Neural cell (in vitro differentiated cells): ENCODE measurements around the gene SBK3. TPM values are rescaled to one million over a fixed set of nuclear protein-coding genes. Genes with fewer than 3 reads are reported as not detected.

Source experiments
- H2AFZ ChIP-seq: fragments of 200-600, 300-800 bp; sonication (generic), shearing (Covaris generic); 2 replicates; pipeline ENCODE4 v1.6.0; 2014; ENCODE audit warnings: low read depth, mild to moderate bottlenecking, antibody characterized with exemption, low read length, moderate library complexity
- H3F3A ChIP-seq: fragments of 200-600 bp; shearing (Covaris generic); 2 replicates; pipeline ENCODE4 v1.6.1; 2016; ENCODE audit warnings: mild to moderate bottlenecking, moderate library complexity, mixed read lengths, antibody characterized with exemption, low read length; ENCODE audit not compliant: insufficient read depth, poor library complexity, severe bottlenecking
- H3K27ac ChIP-seq: fragments of 200-600, 300-800 bp; sonication (generic), shearing (Covaris generic); 2 replicates; pipeline ENCODE4 v1.5.1; 2014; ENCODE audit warnings: mild to moderate bottlenecking, low read length, moderate library complexity
- H3K27me3 ChIP-seq: fragments of 300-800, 200-600 bp; sonication (generic), shearing (Covaris generic); 2 replicates; pipeline ENCODE4 v1.6.0; 2014; ENCODE audit warnings: mild to moderate bottlenecking, low read depth, low read length, moderate library complexity; ENCODE audit not compliant: insufficient read depth
- H3K36me3 ChIP-seq: fragments of 300-800, 200-600 bp; sonication (generic), shearing (Covaris generic); 2 replicates; pipeline ENCODE4 v1.5.1; 2014; ENCODE audit warnings: mild to moderate bottlenecking, antibody characterized with exemption, low read length, moderate library complexity; ENCODE audit not compliant: insufficient read depth
- H3K4me2 ChIP-seq: fragments of 300-800, 200-600 bp; sonication (generic), shearing (Covaris generic); 2 replicates; pipeline ENCODE4 v1.6.0; 2014; ENCODE audit warnings: mild to moderate bottlenecking, low read length
- H3K4me3 ChIP-seq: fragments of 300-800, 200-600 bp; sonication (generic), shearing (Covaris generic); 2 replicates; pipeline ENCODE4 v1.5.1; 2014; ENCODE audit warnings: mild to moderate bottlenecking, low read length, moderate library complexity
- H3K79me2 ChIP-seq: fragments of 200-600 bp; shearing (Covaris generic); replicated peaks from 2 replicates; pipeline ENCODE4 v1.6.0; 2014; ENCODE audit warnings: mild to moderate bottlenecking, low read length, moderate library complexity; ENCODE audit not compliant: insufficient read depth
- H3K9ac ChIP-seq: fragments of 300-800, 200-600 bp; sonication (generic), shearing (Covaris generic); 2 replicates; pipeline ENCODE4 v1.6.1; 2016; ENCODE audit warnings: mild to moderate bottlenecking, low read length, mixed read lengths
- H3K9me2 ChIP-seq: fragments of 200-600 bp; shearing (Covaris generic); 2 replicates; pipeline ENCODE4 v1.6.1; 2016; ENCODE audit warnings: mild to moderate bottlenecking, low read length, mixed read lengths; ENCODE audit not compliant: insufficient read depth
- H3K9me3 ChIP-seq: fragments of 200-600, 300-800 bp; sonication (generic), shearing (Covaris generic); 2 replicates; pipeline ENCODE4 v1.6.1; 2016; ENCODE audit warnings: mild to moderate bottlenecking, mixed run types, low read length, moderate library complexity, mixed read lengths
- H4K20me1 ChIP-seq: fragments of 200-600 bp; shearing (Covaris generic); 2 replicates; pipeline ENCODE4 v1.6.1; 2016; ENCODE audit warnings: mild to moderate bottlenecking, mixed run types; ENCODE audit not compliant: insufficient read depth
- CTCF ChIP-seq: fragments of 450-650 bp; IDR thresholded peaks from 2 replicates; pipeline ENCODE4 v1.5.1; 2014; ENCODE audit warnings: antibody characterized with exemption, mild to moderate bottlenecking, moderate library complexity; ENCODE audit not compliant: poor library complexity, severe bottlenecking
- EP300 ChIP-seq: fragments of 450-650 bp; conservative IDR thresholded peaks from 2 replicates; pipeline ENCODE4 v1.6.1; 2014; ENCODE audit warnings: antibody characterized with exemption, mild to moderate bottlenecking, moderate library complexity; ENCODE audit not compliant: poor library complexity, severe bottlenecking
- EZH2 ChIP-seq: fragments of 200-600, 300-800 bp; shearing (Covaris generic), sonication (generic); IDR thresholded peaks from 2 replicates; pipeline ENCODE4 v1.6.1; 2014; ENCODE audit warnings: antibody characterized with exemption, low read length, borderline replicate concordance, mild to moderate bottlenecking; ENCODE audit not compliant: insufficient read depth, poor library complexity, severe bottlenecking
- MXI1 ChIP-seq: fragments of 450-650 bp; conservative IDR thresholded peaks from 2 replicates; pipeline ENCODE4 v1.6.1; 2014; ENCODE audit warnings: antibody characterized with exemption, mild to moderate bottlenecking; ENCODE audit not compliant: poor library complexity, severe bottlenecking
- POLR2AphosphoS5 ChIP-seq: IDR thresholded peaks from 2 replicates; pipeline ENCODE4 v1.6.1; 2012
- RAD21 ChIP-seq: fragments of 450-650 bp; conservative IDR thresholded peaks from 2 replicates; pipeline ENCODE4 v1.6.1; 2014; ENCODE audit warnings: antibody characterized with exemption, mild to moderate bottlenecking, moderate library complexity
- SMC3 ChIP-seq: fragments of 450-650 bp; conservative IDR thresholded peaks from 2 replicates; pipeline ENCODE4 v1.6.1; 2014; ENCODE audit warnings: antibody characterized with exemption, mild to moderate bottlenecking, moderate library complexity; ENCODE audit not compliant: poor library complexity
- TAF1 ChIP-seq: IDR thresholded peaks from 2 replicates; pipeline ENCODE4 v1.6.1; 2012; ENCODE audit warnings: low read depth
- polyA plus RNA-seq: library from polyadenylated mRNA; depleted of rRNA; stranded (reverse); fragments of >200 nt; gene quantifications from 2 replicates; pipeline ENCODE4 v1.2.3, GENCODE V29; 2014
- TF ChIP-seq, protein P1 (sequence below): IDR thresholded peaks from 2 replicates; pipeline ENCODE4 v1.6.1; 2012; ENCODE audit warnings: borderline replicate concordance

SBK3 gene
- polyA plus RNA-seq, 1 donor from 2014 or later, result not detected

- Histone ChIP-seq H3K4me2 (no peak overlapping the region), H3K4me3 (no peak overlapping the region), H3K79me2 (no peaks in the 10 kb centered on the region), H3F3A (no peaks in the 10 kb centered on the region), H3K27me3 (no peaks in the 10 kb centered on the region), H3K9me2 (no peaks in the 10 kb centered on the region), H3K9me3 (no peaks in the 10 kb centered on the region), H3K9ac (no peak overlapping the region), H3K27ac (no peak overlapping the region), H4K20me1 (no peaks in the 10 kb centered on the region), H3K36me3 (no peaks in the 10 kb centered on the region), H2AFZ (no peak overlapping the region)
- no peak for TF ChIP-seq TAF1
- TF ChIP-seq, protein P1, sequence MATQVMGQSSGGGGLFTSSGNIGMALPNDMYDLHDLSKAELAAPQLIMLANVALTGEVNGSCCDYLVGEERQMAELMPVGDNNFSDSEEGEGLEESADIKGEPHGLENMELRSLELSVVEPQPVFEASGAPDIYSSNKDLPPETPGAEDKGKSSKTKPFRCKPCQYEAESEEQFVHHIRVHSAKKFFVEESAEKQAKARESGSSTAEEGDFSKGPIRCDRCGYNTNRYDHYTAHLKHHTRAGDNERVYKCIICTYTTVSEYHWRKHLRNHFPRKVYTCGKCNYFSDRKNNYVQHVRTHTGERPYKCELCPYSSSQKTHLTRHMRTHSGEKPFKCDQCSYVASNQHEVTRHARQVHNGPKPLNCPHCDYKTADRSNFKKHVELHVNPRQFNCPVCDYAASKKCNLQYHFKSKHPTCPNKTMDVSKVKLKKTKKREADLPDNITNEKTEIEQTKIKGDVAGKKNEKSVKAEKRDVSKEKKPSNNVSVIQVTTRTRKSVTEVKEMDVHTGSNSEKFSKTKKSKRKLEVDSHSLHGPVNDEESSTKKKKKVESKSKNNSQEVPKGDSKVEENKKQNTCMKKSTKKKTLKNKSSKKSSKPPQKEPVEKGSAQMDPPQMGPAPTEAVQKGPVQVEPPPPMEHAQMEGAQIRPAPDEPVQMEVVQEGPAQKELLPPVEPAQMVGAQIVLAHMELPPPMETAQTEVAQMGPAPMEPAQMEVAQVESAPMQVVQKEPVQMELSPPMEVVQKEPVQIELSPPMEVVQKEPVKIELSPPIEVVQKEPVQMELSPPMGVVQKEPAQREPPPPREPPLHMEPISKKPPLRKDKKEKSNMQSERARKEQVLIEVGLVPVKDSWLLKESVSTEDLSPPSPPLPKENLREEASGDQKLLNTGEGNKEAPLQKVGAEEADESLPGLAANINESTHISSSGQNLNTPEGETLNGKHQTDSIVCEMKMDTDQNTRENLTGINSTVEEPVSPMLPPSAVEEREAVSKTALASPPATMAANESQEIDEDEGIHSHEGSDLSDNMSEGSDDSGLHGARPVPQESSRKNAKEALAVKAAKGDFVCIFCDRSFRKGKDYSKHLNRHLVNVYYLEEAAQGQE, result no peak
- TF ChIP-seq MXI1, result no peak
- no peak for TF ChIP-seq SMC3
- no peak for TF ChIP-seq EZH2
- no peak for TF ChIP-seq CTCF
- no peak for TF ChIP-seq RAD21
- TF ChIP-seq EP300, result no peak
Measured at GRCh38 chr19:55543567-55543966, 1.8 kb downstream of the SBK3 start.

DNA sequence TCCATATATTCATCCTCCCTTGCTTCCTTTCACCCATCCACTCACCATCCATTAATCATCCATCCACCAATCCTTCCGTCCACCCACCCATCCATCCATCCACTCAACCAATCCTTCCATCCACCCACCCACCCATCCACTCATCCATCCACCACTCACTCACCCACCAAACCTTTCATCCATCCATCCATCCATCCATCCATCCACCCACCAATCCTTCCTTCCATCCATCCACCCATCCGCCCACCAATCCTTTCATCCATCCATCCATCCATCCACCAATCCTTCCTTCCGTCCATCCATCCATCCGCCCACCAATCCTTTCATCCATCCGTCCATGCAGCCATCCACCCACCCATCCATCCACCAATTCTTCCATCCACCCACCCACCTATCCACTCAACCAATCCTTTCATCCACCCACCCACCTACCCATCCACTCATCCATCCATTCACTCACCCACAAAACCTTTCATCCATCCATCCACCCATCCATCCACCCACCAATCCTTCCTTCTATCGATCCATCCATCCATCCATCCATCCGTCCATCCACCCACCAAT, 3.0 kb downstream of the SBK3 start:
- Histone ChIP-seq H3K4me3 (no peak overlapping the region), H3K9ac (no peak overlapping the region), H3K79me2 (no peaks in the 10 kb centered on the region), H3K27me3 (no peaks in the 10 kb centered on the region), H3K9me3 (no peaks in the 10 kb centered on the region), H4K20me1 (no peaks in the 10 kb centered on the region), H3K36me3 (no peaks in the 10 kb centered on the region), H3K4me2 (no peak overlapping the region), H3K27ac (no peak overlapping the region), H3K9me2 (no peaks in the 10 kb centered on the region), H3F3A (no peaks in the 10 kb centered on the region), H2AFZ (no peak overlapping the region)
- TF ChIP-seq EP300 (no peak), TAF1 (no peak), CTCF (no peak), POLR2AphosphoS5 (no peak), SMC3 (no peak), EZH2 (no peak), MXI1 (no peak), RAD21 (no peak)
- TF ChIP-seq, protein P1, result no peak
